ENCODE results near the gene OSCAR.

OSCAR gene

GRCh38 chr19:54081032-54081431 is 19.6 kb downstream of the OSCAR start, which contains the start of gene TARM1:
TARM1 (minus strand) TSS chr19:54081365; CDS start chr19:54081340, 25 bp downstream.
- DNase-seq: no peak

GRCh38 chr19:54077334-54077733 is 23.3 kb downstream of the OSCAR start:
- no peak for DNase-seq

DNA sequence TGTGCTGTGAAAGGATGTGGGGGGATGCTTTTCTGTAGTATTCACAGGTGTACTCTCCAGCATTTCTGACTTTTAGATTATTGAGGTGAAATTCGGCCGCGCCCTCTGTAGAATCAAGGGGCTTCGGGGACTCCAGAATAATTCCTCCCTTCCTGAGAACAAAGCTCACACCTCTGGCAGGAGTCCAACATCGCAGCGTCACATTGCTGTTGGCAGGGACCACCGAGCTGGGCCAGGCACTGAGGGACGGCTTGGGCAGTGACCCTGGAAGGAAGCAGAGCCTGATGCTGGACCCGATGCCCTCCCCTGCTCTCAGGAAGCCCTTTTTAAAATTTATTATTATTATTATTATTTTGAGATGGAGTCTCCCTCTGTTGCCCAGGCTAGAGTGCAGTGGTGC is 25.8 kb downstream of the OSCAR start:
- DNase-seq: no peak

GRCh38 chr19:54073829-54074228 is 26.8 kb downstream of the OSCAR start:
- no peak for DNase-seq

DNA sequence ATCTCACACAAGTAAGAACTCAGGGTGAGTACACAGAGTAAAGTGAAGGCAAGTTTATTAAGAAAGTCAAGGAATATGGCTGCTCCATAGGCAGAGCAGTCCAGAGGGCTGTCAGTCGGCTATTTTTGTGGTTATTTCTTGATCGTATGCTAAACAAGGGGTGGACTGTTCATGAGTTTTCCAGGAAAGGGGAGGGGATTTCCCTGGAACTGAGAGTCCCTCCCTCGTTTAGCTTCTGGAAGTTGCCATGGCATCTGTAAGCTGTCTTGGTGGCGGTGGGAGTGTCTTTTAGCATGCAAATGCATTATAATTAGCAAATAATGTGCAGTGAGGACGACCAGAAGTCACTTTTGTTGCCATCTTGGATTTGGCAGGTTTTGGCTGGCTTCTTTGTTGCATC is 31.1 kb downstream of the OSCAR start:
- DNase-seq: no peak

- DNase-seq: no peak
These were observed 37.1 kb downstream of the OSCAR start, which contains the start of gene VSTM1 for GRCh38 chr19:54063350-54064116. VSTM1 (minus strand) TSS chr19:54063897; CDS start chr19:54063777, 120 bp downstream.

- DNase-seq: no peak
These were observed 38.0 kb downstream of the OSCAR start for GRCh38 chr19:54062643-54063042.

- DNase-seq: no peak
These were observed 53.0 kb downstream of the OSCAR start for GRCh38 chr19:54047616-54048015.

DNA sequence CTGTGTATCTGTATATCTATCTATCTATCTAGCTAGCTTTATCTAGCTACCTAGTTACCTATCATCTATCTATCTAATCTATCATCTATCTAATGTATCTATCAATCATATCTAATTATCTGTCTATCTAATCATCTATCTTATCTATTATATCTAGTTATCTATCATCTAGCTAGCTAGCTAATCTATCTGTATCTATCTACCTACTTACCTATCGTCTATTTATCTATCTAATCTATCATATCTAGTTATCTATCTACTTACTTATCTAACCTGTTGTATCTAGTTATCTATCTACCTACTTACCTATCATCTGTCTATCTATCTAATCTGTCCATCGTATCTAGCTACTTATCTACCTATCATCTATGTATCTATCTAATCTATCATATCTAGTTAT is 54.8 kb downstream of the OSCAR start:
- DNase-seq: no peak

All from activated naive CD4-positive, alpha-beta T cell (primary cell).